ENCODE results near the gene EHBP1.

EHBP1 gene

GRCh38 chr2:62895632-62896009 lies 190.1 kb downstream of the EHBP1 start:
- DNase-seq: peak; percentile 77

GRCh38 chr2:62897187-62897827 lies 191.8 kb downstream of the EHBP1 start:
- DNase-seq: no peak

GRCh38 chr2:62904344-62904743 lies 198.8 kb downstream of the EHBP1 start:
- no peak for DNase-seq

- no peak for DNase-seq
These were observed 202.6 kb downstream of the EHBP1 start for GRCh38 chr2:62908145-62908544.

- no peak for DNase-seq
These were observed 207.8 kb downstream of the EHBP1 start for GRCh38 chr2:62913311-62913710.

- DNase-seq: no peak
These were observed 213.5 kb downstream of the EHBP1 start for GRCh38 chr2:62919041-62919440.

- DNase-seq: peak; percentile 40
These were observed 214.6 kb downstream of the EHBP1 start for GRCh38 chr2:62920070-62920469.

GRCh38 chr2:62923242-62923641 lies 217.7 kb downstream of the EHBP1 start:
- no peak for DNase-seq

- no peak for DNase-seq
These were observed 218.4 kb downstream of the EHBP1 start for GRCh38 chr2:62923881-62924280.

GRCh38 chr2:62928015-62928414 lies 222.5 kb downstream of the EHBP1 start:
- no peak for DNase-seq

- peak; percentile 64 for DNase-seq
These were observed 226.0 kb downstream of the EHBP1 start for GRCh38 chr2:62931536-62931935.

- no peak for DNase-seq
These were observed 227.9 kb downstream of the EHBP1 start for GRCh38 chr2:62933398-62933917.

GRCh38 chr2:62934517-62934916 lies 229.0 kb downstream of the EHBP1 start:
- DNase-seq: no peak

- no peak for DNase-seq
These were observed 232.6 kb downstream of the EHBP1 start for GRCh38 chr2:62938126-62938525.

GRCh38 chr2:62939735-62940491 lies 234.4 kb downstream of the EHBP1 start:
- DNase-seq: peak; percentile 93

GRCh38 chr2:62940697-62941096 lies 235.2 kb downstream of the EHBP1 start:
- no peak for DNase-seq

GRCh38 chr2:62941413-62941812 lies 235.9 kb downstream of the EHBP1 start:
- DNase-seq: no peak

- no peak for DNase-seq
These were observed 238.8 kb downstream of the EHBP1 start for GRCh38 chr2:62944362-62944761.

GRCh38 chr2:62947403-62947802 lies 241.9 kb downstream of the EHBP1 start:
- DNase-seq: no peak

GRCh38 chr2:62956651-62957050 lies 251.1 kb downstream of the EHBP1 start:
- DNase-seq: no peak

GRCh38 chr2:62958206-62958605 lies 252.7 kb downstream of the EHBP1 start:
- DNase-seq: no peak

- no peak for DNase-seq
These were observed 258.5 kb downstream of the EHBP1 start for GRCh38 chr2:62964050-62964449.

GRCh38 chr2:62964671-62965070 lies 259.2 kb downstream of the EHBP1 start:
- no peak for DNase-seq

- DNase-seq: no peak
These were observed 261.5 kb downstream of the EHBP1 start for GRCh38 chr2:62966991-62967390.

Measured in HCEC 1CT (cell line).